Effector CD8-positive, alpha-beta T cell (primary cell): Measurements from ENCODE around the gene SPTA1.

ENCODE experiments used
- DNase-seq: peaks from one replicate; lab custom pipeline; 2025; lab: John Stamatoyannopoulos, UW

The SPTA1 gene

DNA sequence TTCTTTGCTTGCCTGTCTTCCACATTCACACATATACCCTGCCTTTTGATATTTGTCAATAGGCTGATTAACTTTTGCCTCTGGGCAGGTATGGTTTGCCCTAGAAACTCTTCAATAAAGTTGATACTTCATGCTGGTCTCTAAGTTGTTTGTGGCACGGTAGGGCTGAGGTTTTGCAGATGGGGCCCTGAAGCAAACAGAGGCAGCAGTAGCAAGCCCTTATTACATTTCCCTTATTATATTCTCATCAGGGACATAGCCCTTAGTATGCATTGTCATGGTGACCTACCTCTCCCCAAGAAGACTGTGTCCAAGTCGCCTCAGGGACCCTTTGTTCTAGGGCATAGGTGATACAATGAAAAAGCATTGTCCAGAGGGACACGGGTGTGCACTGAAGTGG lies 116.0 kb downstream of the SPTA1 start, which contains the start of gene OR6P1:
Gene OR6P1, minus strand, starts transcription at position 101 of the 400 bp plus-strand sequence. CDS start 6,976 bp downstream, outside the sequence.
- DNase-seq, result no peak

- DNase-seq, result no peak
Measured at GRCh38 chr1:158564608-158565007, 121.9 kb downstream of the SPTA1 start.

DNA sequence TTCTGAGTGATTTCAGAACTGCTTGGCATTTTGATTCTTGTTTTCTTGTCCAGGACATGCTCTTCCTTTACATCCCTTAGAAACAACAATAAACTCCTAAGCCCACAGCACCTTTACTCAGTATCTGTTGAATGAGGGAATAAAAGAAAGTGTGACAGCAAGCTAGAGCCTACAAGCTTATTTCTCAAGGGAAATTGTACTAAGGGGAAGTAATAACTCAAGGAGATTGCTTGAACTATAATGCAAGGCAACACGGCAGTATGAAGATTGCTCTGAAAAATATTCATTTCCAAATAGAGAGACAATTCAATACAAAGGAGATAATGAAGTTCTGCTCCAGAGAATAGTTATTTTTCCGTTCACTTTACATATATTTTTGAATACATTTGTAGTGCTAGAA lies 122.7 kb downstream of the SPTA1 start:
- DNase-seq, result no peak
